Measurements from ENCODE around the gene PPP1R14C.
A peak's percentile ranks its signal among the peaks of the same experiment; 100 is the strongest.
"Not testable (repeated sequence)": the region's sequence is repeated elsewhere in the genome, so short reads cannot be mapped to it uniquely, and the experiment has no call there.

PPP1R14C gene, protein sequence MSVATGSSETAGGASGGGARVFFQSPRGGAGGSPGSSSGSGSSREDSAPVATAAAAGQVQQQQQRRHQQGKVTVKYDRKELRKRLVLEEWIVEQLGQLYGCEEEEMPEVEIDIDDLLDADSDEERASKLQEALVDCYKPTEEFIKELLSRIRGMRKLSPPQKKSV

GRCh38 chr6:150142670-150143515 lies at the start of gene PPP1R14C:
Gene PPP1R14C (plus strand): TSS chr6:150143044. CDS start chr6:150143193, 149 bp downstream.
- DNase-seq = peak; percentile 33

DNA sequence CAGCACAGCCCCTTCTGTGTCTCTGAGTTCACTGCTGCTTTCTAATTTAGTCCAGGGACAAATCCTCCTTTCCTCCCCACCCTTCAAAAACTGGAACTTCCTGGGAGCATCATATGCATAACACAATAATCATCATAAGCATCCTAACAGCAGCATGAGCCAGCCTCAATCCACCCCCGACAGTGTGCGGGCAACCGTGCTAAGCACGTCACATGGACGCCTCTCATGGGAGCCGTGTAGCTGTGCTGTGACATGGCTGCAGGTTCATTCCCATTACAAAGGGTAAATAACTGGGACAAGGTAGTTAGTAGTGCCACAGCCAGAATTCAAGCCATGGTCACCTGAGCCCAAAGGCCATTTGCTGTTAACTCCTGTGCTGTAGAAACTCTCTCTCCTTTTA lies 49.4 kb upstream of the PPP1R14C start:
- no peak for DNase-seq

GRCh38 chr6:150098155-150098554 lies 44.7 kb upstream of the PPP1R14C start:
- no peak for DNase-seq

DNA sequence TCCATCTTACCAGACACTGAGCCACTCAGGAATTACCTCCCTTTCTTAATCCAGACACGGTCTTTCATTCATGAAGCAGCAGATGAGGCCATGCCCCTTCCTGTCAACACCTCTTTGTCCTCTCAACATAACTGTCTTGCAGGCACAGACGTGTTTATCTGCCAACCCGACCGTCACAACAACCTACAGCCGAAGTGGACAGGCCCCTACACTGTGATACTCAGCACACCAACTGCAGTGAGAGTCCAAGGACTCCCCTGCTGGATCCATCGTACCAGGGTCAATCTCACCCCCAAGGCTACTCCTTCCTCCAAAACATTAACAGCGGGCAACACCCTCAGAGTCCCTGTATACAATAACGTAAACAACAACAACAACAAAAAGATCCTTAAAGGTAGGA lies 43.3 kb upstream of the PPP1R14C start:
- DNase-seq = no peak

GRCh38 chr6:150099953-150100352 lies 42.9 kb upstream of the PPP1R14C start:
- no peak for DNase-seq

DNA sequence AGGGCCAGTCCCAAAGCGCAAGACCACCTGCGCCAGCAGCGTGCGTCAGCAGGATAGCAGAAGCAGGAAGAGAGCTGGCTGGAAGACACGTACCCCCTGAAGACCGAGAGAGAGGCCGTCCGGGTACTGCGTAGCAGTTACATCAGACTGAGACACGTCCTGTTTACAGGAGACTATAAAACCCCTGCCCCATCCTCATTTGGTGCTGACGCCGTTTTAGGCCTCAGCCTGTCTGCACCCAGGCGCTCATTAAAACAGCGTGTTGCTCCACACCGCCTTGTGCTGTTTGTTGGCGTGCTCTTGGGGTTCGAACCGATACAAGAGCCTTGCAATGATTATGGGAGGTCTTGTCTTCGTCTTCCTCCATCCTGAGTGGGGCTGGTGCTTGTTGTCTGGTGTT lies 42.1 kb upstream of the PPP1R14C start:
- no peak for DNase-seq

GRCh38 chr6:150102750-150103270 lies 40.0 kb upstream of the PPP1R14C start:
- DNase-seq = no peak

DNA sequence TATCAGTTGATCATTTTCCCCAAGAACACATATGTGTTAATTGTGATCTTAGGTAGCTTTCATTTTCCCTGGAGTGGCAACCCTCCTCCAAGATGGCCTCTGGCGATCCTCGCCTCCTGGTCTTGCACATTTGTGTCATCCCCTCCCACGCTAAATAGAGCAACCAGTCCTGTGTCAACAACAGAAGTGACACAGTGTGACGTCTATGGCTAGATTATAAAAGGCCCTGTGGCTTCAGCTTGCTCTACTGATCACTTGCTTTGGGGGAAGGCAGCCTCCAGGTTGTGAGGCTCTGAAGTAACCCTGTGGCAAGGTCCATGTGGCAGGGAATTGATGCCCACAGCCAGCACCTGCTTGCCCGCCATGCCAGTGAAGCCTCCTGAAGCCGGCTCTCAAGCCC lies 30.6 kb upstream of the PPP1R14C start:
- DNase-seq = no peak

- DNase-seq = no peak
These were observed 27.1 kb upstream of the PPP1R14C start for GRCh38 chr6:150115769-150116168.

- no peak for DNase-seq
These were observed 26.5 kb upstream of the PPP1R14C start for GRCh38 chr6:150116200-150116800.

DNA sequence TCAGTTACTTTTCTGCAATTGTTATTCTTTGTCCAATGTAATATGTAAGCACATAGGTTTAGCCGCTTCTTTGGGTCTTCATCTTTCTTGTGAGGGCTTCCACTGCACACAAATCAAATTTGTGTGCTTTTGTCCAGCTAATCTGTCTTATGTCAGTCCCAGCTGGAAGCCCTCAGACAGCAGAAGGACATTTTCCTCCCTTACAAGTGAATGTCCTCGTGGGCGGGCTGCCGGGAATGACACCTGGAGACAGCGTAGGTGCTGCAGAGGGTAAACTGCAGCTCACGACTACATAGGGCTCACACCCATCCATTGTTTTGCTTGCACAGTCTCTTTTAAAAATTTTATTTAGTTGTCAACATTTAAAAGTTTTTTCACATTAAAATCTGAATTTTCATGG lies 24.6 kb upstream of the PPP1R14C start:
- DNase-seq = no peak

DNA sequence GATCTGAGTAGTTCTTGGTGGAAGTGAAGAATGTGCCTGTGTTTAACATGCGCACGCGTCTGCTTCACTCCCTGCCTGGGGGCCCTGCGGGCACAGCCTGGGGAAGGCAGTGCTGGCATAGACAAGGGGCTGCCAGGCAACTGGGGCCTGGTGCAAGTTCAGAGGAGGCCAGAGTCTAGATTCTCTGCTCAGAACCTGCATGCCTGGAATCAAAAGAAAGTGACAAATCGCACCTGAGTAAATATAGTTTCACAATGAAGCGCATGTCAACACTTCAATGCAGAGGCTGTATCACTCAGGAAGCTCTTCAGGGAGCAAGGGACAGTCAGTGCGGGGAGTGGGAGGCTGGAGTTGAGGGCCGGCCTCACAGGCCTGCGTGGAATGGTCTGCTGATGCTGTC lies 24.2 kb upstream of the PPP1R14C start:
- DNase-seq = no peak

DNA sequence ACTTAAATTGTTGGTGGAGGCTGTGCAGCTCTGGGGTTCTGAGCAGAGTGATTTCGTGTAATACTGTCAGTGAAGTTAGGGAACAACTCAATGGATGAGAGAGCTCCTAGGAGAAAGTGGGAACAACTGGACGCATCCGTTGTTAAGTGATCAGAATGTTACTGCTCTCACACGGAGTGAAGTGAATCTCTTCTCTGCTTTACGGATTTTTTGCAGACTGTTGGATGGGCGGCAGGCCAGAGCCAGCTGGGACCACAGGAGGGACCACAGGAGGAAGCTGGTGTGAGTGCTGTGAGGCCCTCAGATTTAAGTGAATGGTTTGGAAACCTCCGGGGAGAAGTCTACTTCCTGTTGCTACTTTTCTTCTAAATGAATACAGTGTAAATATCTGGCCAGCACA lies 23.7 kb upstream of the PPP1R14C start:
- no peak for DNase-seq

- no peak for DNase-seq
These were observed 19.2 kb upstream of the PPP1R14C start for GRCh38 chr6:150123645-150124044.

DNA sequence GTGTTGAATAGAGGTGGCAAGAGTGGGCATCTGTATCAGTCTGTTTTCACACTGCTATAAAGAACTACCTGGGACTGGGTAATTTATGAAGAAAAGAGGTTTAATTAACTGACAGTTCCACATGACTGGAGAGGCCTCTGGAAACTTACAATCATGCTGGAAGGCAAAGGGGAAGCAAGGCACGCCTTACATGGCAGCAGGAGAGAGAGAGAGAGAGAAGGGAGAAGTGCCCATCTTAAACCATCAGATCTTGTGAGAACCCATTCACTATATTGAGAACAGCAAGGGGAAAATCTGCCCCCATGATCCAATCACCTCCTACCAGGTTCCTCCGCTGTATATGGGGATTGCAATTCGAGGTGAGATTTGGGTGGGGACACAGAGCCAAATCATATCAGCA lies 18.6 kb upstream of the PPP1R14C start:
- no peak for DNase-seq

- no peak for DNase-seq
These were observed 16.1 kb upstream of the PPP1R14C start for GRCh38 chr6:150126641-150127291.

DNA sequence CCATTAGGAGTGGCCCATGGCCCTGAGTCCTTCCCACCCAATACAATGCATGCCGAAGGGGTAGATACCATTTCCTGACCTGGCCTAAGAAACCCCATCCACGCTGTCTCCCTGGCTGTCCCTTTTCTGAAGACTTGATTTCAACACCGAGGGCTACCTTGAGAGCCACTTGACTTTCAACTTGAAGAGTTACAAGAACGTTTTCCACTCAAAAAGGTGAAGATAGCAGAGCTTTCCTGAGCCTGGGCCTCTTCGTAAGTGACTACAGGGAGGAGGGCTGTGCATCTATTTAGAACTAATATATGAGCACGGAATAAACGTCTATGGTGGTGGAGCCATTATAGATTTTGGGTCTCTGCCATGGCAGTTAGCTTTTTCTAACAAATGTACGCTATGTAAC lies 14.4 kb upstream of the PPP1R14C start:
- no peak for DNase-seq

DNA sequence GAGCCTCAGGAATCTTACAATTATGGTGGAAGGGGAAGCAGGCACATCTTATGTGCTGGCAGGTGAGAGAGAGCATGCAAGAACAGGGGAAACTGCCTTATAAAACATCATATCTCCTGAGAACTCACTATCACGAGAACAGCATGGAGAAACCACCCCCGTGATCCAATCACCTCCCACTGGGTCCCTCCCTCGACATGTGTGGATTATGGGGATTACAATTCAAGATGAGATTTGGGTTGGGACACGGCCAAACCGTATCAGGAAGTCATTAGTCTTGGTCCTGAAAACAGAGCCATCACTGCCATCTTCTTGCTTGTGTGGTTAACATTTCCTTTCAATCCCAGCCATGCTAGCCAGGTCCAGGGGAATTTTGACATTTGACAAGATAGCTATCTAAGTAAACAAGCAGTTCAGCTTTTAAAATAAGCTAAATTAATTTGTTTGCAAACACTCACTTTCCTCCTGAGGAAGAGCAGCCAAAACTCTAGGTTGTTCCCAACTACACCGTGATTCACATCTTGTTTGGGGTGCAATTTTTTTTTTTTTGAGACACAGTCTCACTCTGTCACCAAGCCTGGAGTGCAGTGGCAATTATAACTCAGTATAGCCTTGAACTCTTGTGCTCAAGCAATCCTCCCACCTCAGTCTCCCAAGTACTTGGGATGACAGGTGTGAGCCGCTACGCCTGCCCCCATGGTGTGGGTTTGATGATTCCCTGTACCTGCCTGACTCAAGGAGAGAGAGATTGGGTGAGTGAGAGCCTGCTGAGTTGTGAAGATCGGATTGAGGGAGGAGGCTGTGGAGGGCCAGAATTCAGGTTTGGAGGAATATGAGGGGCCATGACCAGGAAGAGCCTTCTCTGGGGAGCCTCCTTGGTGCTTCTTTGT lies 13.0 kb upstream of the PPP1R14C start:
- no peak for DNase-seq

DNA sequence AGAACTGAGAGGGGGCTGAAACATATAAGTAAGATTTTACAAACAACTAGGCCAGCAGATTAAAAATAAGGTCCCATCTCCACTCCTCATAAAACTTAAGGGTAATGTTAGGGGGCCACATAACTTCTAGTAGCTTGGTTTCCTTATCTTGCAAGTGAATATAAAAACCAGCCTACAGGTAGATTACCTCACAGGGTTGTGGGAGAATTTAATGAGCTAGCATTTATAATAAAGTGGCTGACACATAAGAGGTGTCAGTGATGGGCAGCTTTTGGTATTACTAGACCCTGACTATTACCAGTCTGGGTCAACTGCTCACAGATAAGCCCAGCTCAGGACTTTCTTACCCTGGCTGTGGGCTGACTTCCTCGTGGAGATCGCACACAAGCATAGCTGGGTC lies 9.2 kb upstream of the PPP1R14C start:
- no peak for DNase-seq

- peak; percentile 48 for DNase-seq
These were observed 8.4 kb upstream of the PPP1R14C start for GRCh38 chr6:150134280-150134920.

DNA sequence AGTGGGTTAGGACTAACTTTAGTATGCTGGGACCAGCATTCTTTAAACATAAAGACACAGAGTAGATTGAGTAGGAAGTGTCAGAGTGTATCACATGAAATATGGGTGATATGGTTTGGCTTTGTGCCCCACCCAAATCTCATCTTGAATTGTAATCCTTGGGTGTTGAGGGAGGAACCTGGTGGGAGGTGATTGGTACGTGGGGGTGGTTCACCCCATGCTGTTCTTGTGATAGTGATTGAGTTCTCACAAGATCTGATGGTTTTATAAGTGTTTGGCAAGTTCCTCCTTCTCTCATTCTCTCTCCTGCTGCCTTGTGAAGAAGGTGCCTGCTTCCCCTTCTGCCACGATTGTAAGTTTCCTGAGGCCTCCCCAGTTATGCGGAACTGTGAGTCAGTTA lies 5.1 kb upstream of the PPP1R14C start:
- DNase-seq = not testable (repeated sequence)

DNA sequence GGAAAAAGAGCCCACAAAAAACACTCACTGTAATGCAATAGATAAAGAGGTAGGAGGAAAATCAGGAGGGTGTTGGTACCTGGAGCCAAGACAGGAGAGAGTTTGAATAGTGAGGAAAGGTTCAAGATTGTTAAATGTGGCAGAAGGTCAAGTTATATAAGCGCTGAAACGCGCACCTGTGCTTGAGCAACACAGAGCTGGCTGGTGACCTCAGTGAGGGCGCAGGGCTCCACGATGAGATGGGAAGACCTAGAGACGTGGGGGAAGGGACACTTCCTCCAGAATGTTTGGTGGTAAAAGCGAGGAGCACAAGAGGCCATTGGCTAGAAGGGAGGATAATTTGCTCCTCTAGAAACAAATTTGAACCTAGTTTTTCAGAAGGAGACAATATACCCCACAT lies 4.2 kb upstream of the PPP1R14C start:
- no peak for DNase-seq
